Measurements from ENCODE around the gene LAMC2.

Gene LAMC2

DNA sequence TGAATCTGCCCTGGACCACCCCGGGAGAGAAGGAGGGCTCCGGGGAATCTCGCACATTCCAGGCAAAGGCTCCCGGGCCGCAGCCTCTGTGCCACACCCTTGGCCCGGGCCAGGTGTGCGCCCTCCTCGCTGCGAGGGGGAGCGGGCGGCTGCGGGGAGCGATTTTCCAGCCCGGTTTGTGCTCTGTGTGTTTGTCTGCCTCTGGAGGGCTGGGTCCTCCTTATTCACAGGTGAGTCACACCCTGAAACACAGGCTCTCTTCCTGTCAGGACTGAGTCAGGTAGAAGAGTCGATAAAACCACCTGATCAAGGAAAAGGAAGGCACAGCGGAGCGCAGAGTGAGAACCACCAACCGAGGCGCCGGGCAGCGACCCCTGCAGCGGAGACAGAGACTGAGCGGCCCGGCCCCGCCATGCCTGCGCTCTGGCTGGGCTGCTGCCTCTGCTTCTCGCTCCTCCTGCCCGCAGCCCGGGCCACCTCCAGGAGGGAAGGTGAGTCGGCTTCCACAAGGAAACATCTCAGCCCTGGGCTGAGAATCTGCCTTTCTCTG lies at the start of gene LAMC2:
TSS of gene LAMC2 (plus strand) at position 324 of the 550 bp plus-strand sequence. CDS start at position 413, 89 bp downstream.
- Histone ChIP-seq H3K36me3 (replicated peaks) (no peaks in the 10 kb centered on the region), H3K27me3 (replicated peaks) (no peaks in the 10 kb centered on the region), H3K4me3 (ENCODE audit: low read depth, low read length) (peak within 1 kb of the TSS; percentile 53), H3K27ac (no peak within 1 kb of the TSS)
- peak; percentile 36 for DNase-seq
- TF ChIP-seq, protein P1, sequence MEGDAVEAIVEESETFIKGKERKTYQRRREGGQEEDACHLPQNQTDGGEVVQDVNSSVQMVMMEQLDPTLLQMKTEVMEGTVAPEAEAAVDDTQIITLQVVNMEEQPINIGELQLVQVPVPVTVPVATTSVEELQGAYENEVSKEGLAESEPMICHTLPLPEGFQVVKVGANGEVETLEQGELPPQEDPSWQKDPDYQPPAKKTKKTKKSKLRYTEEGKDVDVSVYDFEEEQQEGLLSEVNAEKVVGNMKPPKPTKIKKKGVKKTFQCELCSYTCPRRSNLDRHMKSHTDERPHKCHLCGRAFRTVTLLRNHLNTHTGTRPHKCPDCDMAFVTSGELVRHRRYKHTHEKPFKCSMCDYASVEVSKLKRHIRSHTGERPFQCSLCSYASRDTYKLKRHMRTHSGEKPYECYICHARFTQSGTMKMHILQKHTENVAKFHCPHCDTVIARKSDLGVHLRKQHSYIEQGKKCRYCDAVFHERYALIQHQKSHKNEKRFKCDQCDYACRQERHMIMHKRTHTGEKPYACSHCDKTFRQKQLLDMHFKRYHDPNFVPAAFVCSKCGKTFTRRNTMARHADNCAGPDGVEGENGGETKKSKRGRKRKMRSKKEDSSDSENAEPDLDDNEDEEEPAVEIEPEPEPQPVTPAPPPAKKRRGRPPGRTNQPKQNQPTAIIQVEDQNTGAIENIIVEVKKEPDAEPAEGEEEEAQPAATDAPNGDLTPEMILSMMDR (IDR thresholded peaks at IDR 0.05; ENCODE audit: low read depth, low read length, missing control alignments) = peak; percentile 65
- in situ Hi-C loops (cut with HindIII; ENCODE audit: low pct_ligation_motif_present, low sequenced_read_pairs) = no loop called here

DNA sequence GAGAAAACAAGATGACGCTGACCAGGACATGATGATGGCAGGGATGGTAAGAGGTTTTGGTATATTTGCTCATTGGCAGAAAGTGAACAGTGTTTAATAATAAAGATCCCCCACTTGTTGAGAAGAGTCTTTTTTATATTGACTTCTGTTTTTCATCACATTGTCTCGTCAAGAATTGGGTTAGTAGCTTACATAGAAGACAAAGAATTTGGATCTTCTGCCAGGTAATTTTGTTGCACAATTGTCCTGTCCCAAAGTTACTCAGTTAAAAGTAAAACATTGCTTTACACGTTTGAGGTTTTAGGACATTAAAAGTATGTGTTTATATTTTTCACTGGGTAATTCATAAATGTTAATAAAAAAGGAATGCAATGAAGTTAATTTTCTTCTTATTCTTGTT lies 48.3 kb upstream of the LAMC2 start:
- H3K27me3 ChIP-seq (replicated peaks) = no peaks in the 10 kb centered on the region
- TF ChIP-seq, protein P1 (IDR thresholded peaks at IDR 0.05; ENCODE audit: low read depth, low read length, missing control alignments) = no peak
- peaks cover 69% of the 10 kb centered on the region for H3K36me3 ChIP-seq (replicated peaks)
- no peak overlapping the region for H3K27ac ChIP-seq
- no peak overlapping the region for H3K4me3 ChIP-seq (ENCODE audit: low read depth, low read length)
- DNase-seq = no peak
- in situ Hi-C loops (cut with HindIII; ENCODE audit: low pct_ligation_motif_present, low sequenced_read_pairs) = no loop called here

DNA sequence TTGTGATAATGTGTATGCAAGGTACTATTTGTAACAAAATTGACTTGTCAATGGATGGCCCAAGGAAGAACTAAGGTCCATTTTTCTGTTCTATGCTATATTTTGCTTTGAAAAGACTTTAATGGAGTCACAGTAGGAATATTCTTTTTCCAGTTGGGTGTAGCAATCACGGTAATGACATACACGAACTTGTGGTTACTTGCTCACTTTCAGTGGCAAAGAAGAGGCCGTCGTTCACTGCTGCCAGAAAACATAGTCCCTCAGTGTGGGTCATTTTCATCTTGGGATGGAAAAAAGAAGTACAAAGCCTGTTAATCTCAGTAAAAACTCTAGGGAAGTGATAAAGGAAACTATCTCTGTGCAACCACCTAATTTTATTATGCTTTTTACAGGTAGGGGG lies 47.8 kb upstream of the LAMC2 start:
- TF ChIP-seq, protein P1 (IDR thresholded peaks at IDR 0.05; ENCODE audit: low read depth, low read length, missing control alignments) = no peak
- Histone ChIP-seq H3K36me3 (replicated peaks) (peaks cover 69% of the 10 kb centered on the region), H3K27me3 (replicated peaks) (no peaks in the 10 kb centered on the region), H3K27ac (no peak overlapping the region), H3K4me3 (ENCODE audit: low read depth, low read length) (no peak overlapping the region)
- in situ Hi-C loops (cut with HindIII; ENCODE audit: low pct_ligation_motif_present, low sequenced_read_pairs) = no loop called here
- DNase-seq = no peak

DNA sequence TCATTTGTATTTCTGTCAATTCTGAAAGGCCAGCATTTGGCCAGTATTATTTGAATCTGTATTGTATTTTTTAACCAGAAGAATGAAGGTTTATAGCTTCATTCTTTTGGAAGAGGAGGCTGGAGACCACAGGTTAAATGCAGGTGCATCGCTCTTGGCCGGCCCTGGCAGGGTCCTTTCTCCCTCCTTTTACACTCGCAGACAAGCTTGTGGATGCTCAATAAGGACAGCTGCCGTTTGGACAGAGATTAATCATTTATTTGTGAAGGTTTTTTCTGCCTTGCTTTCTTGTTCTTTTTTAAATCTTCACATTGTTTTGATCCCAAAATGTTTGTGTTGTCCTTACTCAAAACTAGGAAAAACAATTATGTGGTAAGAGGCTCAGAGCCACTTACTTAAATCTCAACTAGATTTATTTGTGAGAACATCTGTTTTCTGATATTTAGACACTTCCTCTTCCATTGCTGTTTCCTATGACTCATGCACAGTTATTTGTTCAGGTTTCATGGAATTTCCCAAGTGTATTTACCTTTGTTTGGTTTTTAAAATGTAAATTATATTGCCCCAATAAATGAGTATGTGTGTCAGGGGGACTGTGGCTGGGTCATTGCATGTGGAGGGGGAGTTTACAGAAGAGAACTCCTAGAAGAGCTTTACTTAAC lies 46.7 kb upstream of the LAMC2 start:
- H3K4me3 ChIP-seq (ENCODE audit: low read depth, low read length) = no peak overlapping the region
- peak overlapping the region; percentile 5 for H3K27ac ChIP-seq
- no peaks in the 10 kb centered on the region for H3K27me3 ChIP-seq (replicated peaks)
- no peak for DNase-seq
- in situ Hi-C loops (cut with HindIII; ENCODE audit: low pct_ligation_motif_present, low sequenced_read_pairs) = no loop called here
- TF ChIP-seq, protein P1 (IDR thresholded peaks at IDR 0.05; ENCODE audit: low read depth, low read length, missing control alignments) = no peak
- H3K36me3 ChIP-seq (replicated peaks) = peaks cover 69% of the 10 kb centered on the region

DNA sequence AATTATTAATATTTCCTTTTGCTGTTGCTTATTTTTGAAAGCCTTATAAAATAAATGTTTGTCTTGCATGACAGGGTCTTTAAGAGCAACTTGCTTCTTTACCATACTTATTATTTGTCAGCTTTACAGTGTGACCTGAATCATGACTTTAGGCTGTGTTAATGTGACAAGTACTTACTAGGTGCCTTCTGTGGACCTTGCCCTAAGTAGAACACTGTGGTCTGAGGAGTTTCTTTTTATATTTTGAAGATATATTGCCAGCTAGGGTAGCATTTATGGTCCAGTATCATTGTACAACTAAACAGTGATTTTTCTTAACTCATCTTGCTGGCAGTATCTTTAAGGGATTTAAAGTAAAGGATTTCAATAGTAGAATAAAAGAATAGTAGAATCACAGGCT lies 45.4 kb upstream of the LAMC2 start:
- in situ Hi-C loops (cut with HindIII; ENCODE audit: low pct_ligation_motif_present, low sequenced_read_pairs) = no loop called here
- Histone ChIP-seq H3K4me3 (ENCODE audit: low read depth, low read length) (no peak overlapping the region), H3K36me3 (replicated peaks) (peaks cover 68% of the 10 kb centered on the region), H3K27ac (no peak overlapping the region), H3K27me3 (replicated peaks) (no peaks in the 10 kb centered on the region)
- TF ChIP-seq, protein P1 (IDR thresholded peaks at IDR 0.05; ENCODE audit: low read depth, low read length, missing control alignments) = no peak
- DNase-seq = no peak
